KMS-11 (cell line): ENCODE measurements around the gene KLF4.

Source experiments
- H2AFZ ChIP-seq: fragments of 200-600 bp; sonication (generic); 2 replicates; pipeline ENCODE4 v1.6.1; 2016; ENCODE audit warnings: antibody characterized with exemption, mixed run types, low read depth
- H3K27ac ChIP-seq: fragments of 200-600 bp; sonication (generic); 2 replicates; pipeline ENCODE4 v1.6.1; 2016; ENCODE audit warnings: mild to moderate bottlenecking, mixed run types
- H3K27me3 ChIP-seq: fragments of 200-600 bp; sonication (generic); 2 replicates; pipeline ENCODE4 v1.6.1; 2017; ENCODE audit warnings: mild to moderate bottlenecking, low read depth, mixed run types, moderate library complexity; ENCODE audit not compliant: insufficient read depth
- H3K36me3 ChIP-seq: fragments of 200-600 bp; sonication (generic); 2 replicates; pipeline ENCODE4 v1.6.1; 2017; ENCODE audit warnings: mild to moderate bottlenecking, mixed run types; ENCODE audit not compliant: insufficient read depth
- H3K4me1 ChIP-seq: fragments of 200-600 bp; sonication (generic); 2 replicates; pipeline ENCODE4 v1.6.1; 2016; ENCODE audit warnings: mild to moderate bottlenecking, low read depth, mixed run types; ENCODE audit not compliant: poor library complexity, severe bottlenecking
- H3K4me2 ChIP-seq: fragments of 200-600 bp; sonication (generic); 2 replicates; pipeline ENCODE4 v1.7.0; 2016; ENCODE audit warnings: mild to moderate bottlenecking, mixed run types
- H3K4me3 ChIP-seq: fragments of 200-600 bp; sonication (generic); IDR thresholded peaks from 2 replicates; pipeline ENCODE4 v1.6.1; 2017; ENCODE audit warnings: low read depth, low read length, mixed read lengths; ENCODE audit not compliant: insufficient read depth
- H3K79me2 ChIP-seq: fragments of 200-600 bp; sonication (generic); 2 replicates; pipeline ENCODE4 v1.6.1; 2016; ENCODE audit warnings: low read depth, mixed run types; ENCODE audit not compliant: insufficient read depth
- H3K9ac ChIP-seq: fragments of 200-600 bp; sonication (generic); 2 replicates; pipeline ENCODE4 v1.6.1; 2016; ENCODE audit warnings: mild to moderate bottlenecking, mixed run types
- H4K20me1 ChIP-seq: fragments of 200-600 bp; sonication (generic); 2 replicates; pipeline ENCODE4 v1.6.1; 2016; ENCODE audit warnings: mild to moderate bottlenecking, mixed run types; ENCODE audit not compliant: insufficient read depth
- CTCF ChIP-seq: fragments of 200-600 bp; sonication (generic); conservative IDR thresholded peaks from 2 replicates; pipeline ENCODE4 v1.6.1; 2017; ENCODE audit warnings: low read depth, mild to moderate bottlenecking, antibody characterized with exemption, low read length, moderate library complexity, mixed read lengths

KLF4 gene

DNA sequence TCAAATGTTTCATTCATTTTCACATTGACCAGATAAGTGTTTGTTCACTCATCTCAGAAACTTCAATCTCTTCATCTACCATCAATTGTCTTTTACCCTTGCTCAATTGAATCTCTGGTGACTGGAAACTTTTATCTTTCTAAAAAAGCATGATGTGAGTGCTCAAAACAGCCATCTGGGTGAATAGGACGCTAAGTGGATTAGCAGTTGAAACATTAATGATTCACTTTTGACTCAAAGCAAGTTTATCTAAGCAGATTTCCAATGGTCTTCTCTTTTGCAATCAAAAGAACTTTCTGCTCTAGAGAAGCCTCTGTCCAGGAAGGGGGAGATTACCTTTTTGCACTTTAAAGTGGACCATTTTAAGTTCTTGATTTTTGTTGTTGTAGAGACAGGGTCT, 22.2 kb downstream of the KLF4 start:
- Histone ChIP-seq H3K79me2 (no peaks in the 10 kb centered on the region), H2AFZ (no peak overlapping the region), H3K4me1 (no peaks in the 10 kb centered on the region), H3K36me3 (no peaks in the 10 kb centered on the region), H3K4me2 (no peak overlapping the region), H4K20me1 (no peaks in the 10 kb centered on the region), H3K27ac (no peak overlapping the region), H3K9ac (no peak overlapping the region), H3K27me3 (no peaks in the 10 kb centered on the region), H3K4me3 (no peak overlapping the region)
- no peak for TF ChIP-seq CTCF

DNA sequence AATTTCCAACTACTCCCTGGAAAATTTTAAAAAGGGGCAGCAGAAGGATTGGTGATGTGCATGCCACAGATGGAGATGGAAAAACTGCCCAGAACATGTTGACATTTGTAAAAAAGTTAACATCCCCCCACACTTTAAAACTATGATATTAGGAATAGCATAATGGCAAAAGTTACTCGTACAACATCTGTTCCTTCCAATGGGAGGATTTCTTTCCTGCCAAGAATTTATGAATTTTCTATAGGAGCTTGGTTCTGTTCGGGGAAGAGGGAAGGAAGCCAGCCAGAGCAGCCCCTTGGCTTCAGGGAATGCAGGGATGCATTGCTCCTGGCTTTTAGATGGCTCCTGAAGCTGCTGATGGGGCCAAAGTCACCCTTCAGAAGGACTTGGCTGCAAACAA, 22.7 kb downstream of the KLF4 start:
- Histone ChIP-seq H3K9ac (no peak overlapping the region), H3K27me3 (no peaks in the 10 kb centered on the region), H3K27ac (no peak overlapping the region), H3K4me2 (no peak overlapping the region), H3K79me2 (no peaks in the 10 kb centered on the region), H2AFZ (no peak overlapping the region), H3K36me3 (no peaks in the 10 kb centered on the region), H3K4me3 (no peak overlapping the region), H3K4me1 (no peaks in the 10 kb centered on the region), H4K20me1 (no peaks in the 10 kb centered on the region)
- no peak for TF ChIP-seq CTCF

- Histone ChIP-seq H2AFZ (no peak overlapping the region), H3K4me2 (no peak overlapping the region), H3K36me3 (no peaks in the 10 kb centered on the region), H3K4me3 (no peak overlapping the region), H3K27me3 (no peaks in the 10 kb centered on the region), H3K4me1 (no peaks in the 10 kb centered on the region), H4K20me1 (no peaks in the 10 kb centered on the region), H3K27ac (no peak overlapping the region), H3K9ac (no peak overlapping the region), H3K79me2 (no peaks in the 10 kb centered on the region)
- no peak for TF ChIP-seq CTCF
Measured at GRCh38 chr9:107465467-107466451, 23.8 kb downstream of the KLF4 start.

DNA sequence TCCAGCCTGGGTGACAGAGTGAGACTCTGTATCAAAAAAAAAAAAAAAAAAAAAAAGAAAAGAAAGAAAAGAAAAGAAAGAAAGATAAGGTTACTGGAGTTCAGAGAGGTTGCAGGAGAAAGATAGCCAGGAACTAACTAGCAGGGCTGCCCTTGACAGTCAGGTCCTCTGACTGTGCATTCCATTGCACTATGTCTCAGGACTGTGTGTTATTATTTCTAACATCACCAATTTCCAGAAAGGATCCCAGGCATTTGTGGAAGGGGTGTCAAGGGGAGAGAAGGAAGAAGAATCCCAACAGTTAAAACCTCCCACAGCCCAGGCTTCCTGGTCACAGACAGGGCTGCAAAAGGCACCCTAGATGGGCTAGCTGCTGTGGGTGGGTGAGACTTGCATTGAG, 25.1 kb downstream of the KLF4 start:
- H3K27me3 ChIP-seq: no peaks in the 10 kb centered on the region
- H3K4me1 ChIP-seq: no peaks in the 10 kb centered on the region
- H3K79me2 ChIP-seq: no peaks in the 10 kb centered on the region
- no peak overlapping the region for H3K4me3 ChIP-seq
- no peak overlapping the region for H3K27ac ChIP-seq
- no peak overlapping the region for H3K9ac ChIP-seq
- H2AFZ ChIP-seq: no peak overlapping the region
- H3K36me3 ChIP-seq: no peaks in the 10 kb centered on the region
- no peak for TF ChIP-seq CTCF
- no peak overlapping the region for H3K4me2 ChIP-seq
- no peaks in the 10 kb centered on the region for H4K20me1 ChIP-seq
